Osteoblast (primary cell): ENCODE measurements around the gene USP38. TPM values are rescaled to one million over a fixed set of nuclear protein-coding genes. Genes with fewer than 3 reads are reported as not detected.

ENCODE experiments used
- DNase-seq: peaks from one replicate; pipeline ENCODE4 v3.0.0; 2011; ENCODE audit warnings: low spot score, mixed read lengths; ENCODE audit not compliant: insufficient read length; ENCODE audit errors: missing footprints
- H2AFZ ChIP-seq: 2 replicates; pipeline ENCODE4 v1.6.0; 2011; ENCODE audit warnings: mild to moderate bottlenecking, low read length
- H3K27ac ChIP-seq: 2 replicates; pipeline ENCODE4 v1.5.1; 2011; ENCODE audit warnings: mild to moderate bottlenecking, low read depth, low read length, moderate library complexity
- H3K27me3 ChIP-seq: 2 replicates; pipeline ENCODE4 v1.6.0; 2012; ENCODE audit warnings: mild to moderate bottlenecking, control low read depth, inconsistent platforms, low read length, moderate library complexity; ENCODE audit not compliant: insufficient read depth
- H3K36me3 ChIP-seq: 2 replicates; pipeline ENCODE4 v1.5.1; 2011; ENCODE audit warnings: mild to moderate bottlenecking, low read length, control low read depth, moderate library complexity; ENCODE audit not compliant: insufficient read depth
- H3K4me1 ChIP-seq: 2 replicates; pipeline ENCODE4 v1.5.1; 2011; ENCODE audit warnings: mild to moderate bottlenecking, low read length, control low read depth, moderate library complexity; ENCODE audit not compliant: insufficient read depth
- H3K4me2 ChIP-seq: 2 replicates; pipeline ENCODE4 v1.6.0; 2011; ENCODE audit warnings: mild to moderate bottlenecking, low read length; ENCODE audit not compliant: insufficient read depth
- H3K4me3 ChIP-seq: fragments of 200-600 bp; sonication (generic); 3 replicates; pipeline ENCODE4 v1.5.1; 2012; ENCODE audit warnings: mild to moderate bottlenecking, low read length, inconsistent platforms; ENCODE audit not compliant: insufficient read depth
- H3K79me2 ChIP-seq: 2 replicates; pipeline ENCODE4 v1.6.0; 2012; ENCODE audit warnings: mild to moderate bottlenecking, low read length, control low read depth, inconsistent platforms; ENCODE audit not compliant: insufficient read depth
- H3K9me3 ChIP-seq: 2 replicates; pipeline ENCODE4 v1.5.1; 2011; ENCODE audit warnings: low read depth, low read length, control low read depth
- H4K20me1 ChIP-seq: 2 replicates; pipeline ENCODE4 v1.6.0; 2012; ENCODE audit warnings: mild to moderate bottlenecking, low read length, control low read depth; ENCODE audit not compliant: insufficient read depth
- total RNA-seq: library from RNA; depleted of rRNA; stranded (reverse); fragments of >200 nt; gene quantifications from 2 replicates; pipeline ENCODE4 v1.2.3, GENCODE V29; 2012
- TF ChIP-seq, protein P1 (sequence below): IDR thresholded peaks from 2 replicates; pipeline ENCODE4 v1.5.1; 2011; ENCODE audit warnings: mild to moderate bottlenecking, low read depth, low read length, moderate library complexity; ENCODE audit errors: extremely low read depth

Gene USP38
- total RNA-seq, 1 donor = 25.7 TPM

- Histone ChIP-seq H3K9me3 (no peaks in the 10 kb centered on the region), H3K4me2 (no peak overlapping the region), H3K27me3 (no peaks in the 10 kb centered on the region), H4K20me1 (no peaks in the 10 kb centered on the region), H2AFZ (no peak overlapping the region), H3K4me3 (no peak overlapping the region), H3K4me1 (peaks cover 5% of the 10 kb centered on the region), H3K36me3 (no peaks in the 10 kb centered on the region), H3K79me2 (no peaks in the 10 kb centered on the region), H3K27ac (no peak overlapping the region)
- peak; percentile 57 for DNase-seq
- TF ChIP-seq, protein P1, sequence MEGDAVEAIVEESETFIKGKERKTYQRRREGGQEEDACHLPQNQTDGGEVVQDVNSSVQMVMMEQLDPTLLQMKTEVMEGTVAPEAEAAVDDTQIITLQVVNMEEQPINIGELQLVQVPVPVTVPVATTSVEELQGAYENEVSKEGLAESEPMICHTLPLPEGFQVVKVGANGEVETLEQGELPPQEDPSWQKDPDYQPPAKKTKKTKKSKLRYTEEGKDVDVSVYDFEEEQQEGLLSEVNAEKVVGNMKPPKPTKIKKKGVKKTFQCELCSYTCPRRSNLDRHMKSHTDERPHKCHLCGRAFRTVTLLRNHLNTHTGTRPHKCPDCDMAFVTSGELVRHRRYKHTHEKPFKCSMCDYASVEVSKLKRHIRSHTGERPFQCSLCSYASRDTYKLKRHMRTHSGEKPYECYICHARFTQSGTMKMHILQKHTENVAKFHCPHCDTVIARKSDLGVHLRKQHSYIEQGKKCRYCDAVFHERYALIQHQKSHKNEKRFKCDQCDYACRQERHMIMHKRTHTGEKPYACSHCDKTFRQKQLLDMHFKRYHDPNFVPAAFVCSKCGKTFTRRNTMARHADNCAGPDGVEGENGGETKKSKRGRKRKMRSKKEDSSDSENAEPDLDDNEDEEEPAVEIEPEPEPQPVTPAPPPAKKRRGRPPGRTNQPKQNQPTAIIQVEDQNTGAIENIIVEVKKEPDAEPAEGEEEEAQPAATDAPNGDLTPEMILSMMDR = no peak
These were observed 85.6 kb downstream of the USP38 start for GRCh38 chr4:143270256-143270838.

Other genes with a start within 250 kb of the USP38 start
- 20.6 and 23.3 TPM in 2 replicates for gene GAB1, start 152.0 kb downstream of the USP38 start, total RNA-seq